HEK293 (cell line): ENCODE measurements around the gene TSPAN2.

Source experiments
- CTCF ChIA-PET: fragments of 350-600 bp; formaldehyde crosslinking; extraction: SDS; loops from one replicate; lab custom pipeline; 2021; ENCODE audit warnings: antibody characterized with exemption; lab: Yijun Ruan, JAX
- POLR2A ChIA-PET: fragments of 300-600 bp; formaldehyde crosslinking; extraction: SDS; loops from one replicate; lab custom pipeline; 2020; ENCODE audit warnings: antibody characterized with exemption, inconsistent platforms; lab: Yijun Ruan, JAX
- H3K27ac ChIP-seq: fragments of 200-500 bp; sonication (Bioruptor generic); 2 replicates; pipeline ENCODE4 v1.5.1; 2014; ENCODE audit warnings: low read depth, low read length, control low read depth, inconsistent platforms; ENCODE audit errors: extremely low read depth
- H3K36me3 ChIP-seq, 2 experiments: fragments of 200-500 bp in 1 of 2; sonication (Bioruptor generic) in 1 of 2; 1 replicate in 1 of 2; 2 replicates in 1 of 2; pipeline ENCODE4 v1.5.1; 2014 to 2017; ENCODE audit warnings: inconsistent platforms in 2 of 2, low read length in 2 of 2; ENCODE audit not compliant: control insufficient read depth in 2 of 2, insufficient read depth in 1 of 2
- H3K4me1 ChIP-seq: fragments of 200-500 bp; sonication (Bioruptor generic); 2 replicates; pipeline ENCODE4 v1.5.1; 2014; ENCODE audit warnings: mild to moderate bottlenecking, low read length, inconsistent platforms; ENCODE audit not compliant: control insufficient read depth, insufficient read depth
- H3K4me3 ChIP-seq: 2 replicates; pipeline ENCODE4 v1.5.1; 2011; ENCODE audit warnings: low read depth, mild to moderate bottlenecking, control low read depth, low read length, moderate library complexity
- H3K9me3 ChIP-seq: fragments of 200-500 bp; sonication (Bioruptor generic); 2 replicates; pipeline ENCODE4 v1.5.1; 2014; ENCODE audit warnings: low read depth, low read length, inconsistent platforms; ENCODE audit not compliant: control insufficient read depth, insufficient read depth
- ATF2 ChIP-seq: fragments of 450-650 bp; formaldehyde crosslinking; IDR thresholded peaks from 2 replicates; pipeline ENCODE4 v1.5.1; 2016; ENCODE audit warnings: missing biosample characterization, missing genetic modification characterization, low read depth
- GLIS2 ChIP-seq: fragments of 450-650 bp; formaldehyde crosslinking; IDR thresholded peaks from 2 replicates; pipeline ENCODE4 v1.5.1; 2016; ENCODE audit warnings: missing biosample characterization, missing genetic modification characterization
- KLF16 ChIP-seq: fragments of 450-650 bp; formaldehyde crosslinking; IDR thresholded peaks from 2 replicates; pipeline ENCODE4 v1.5.1; 2017; ENCODE audit warnings: missing biosample characterization, missing genetic modification characterization
- KLF9 ChIP-seq: fragments of 450-650 bp; formaldehyde crosslinking; IDR thresholded peaks from 2 replicates; pipeline ENCODE4 v1.5.1; 2016; ENCODE audit warnings: missing biosample characterization, missing genetic modification characterization, low read depth
- MYNN ChIP-seq: fragments of 450-650 bp; formaldehyde crosslinking; IDR thresholded peaks from 2 replicates; pipeline ENCODE4 v1.5.1; 2016; ENCODE audit warnings: missing biosample characterization, missing genetic modification characterization, borderline replicate concordance
- SETDB1 ChIP-seq: IDR thresholded peaks from one replicate; pipeline ENCODE4 v1.6.1; 2017; ENCODE audit warnings: mild to moderate bottlenecking, low read length, moderate library complexity, mixed read lengths; ENCODE audit not compliant: insufficient read length
- ZBTB21 ChIP-seq: fragments of 450-650 bp; formaldehyde crosslinking; IDR thresholded peaks from 2 replicates; pipeline ENCODE4 v1.5.1; 2017; ENCODE audit warnings: missing biosample characterization, missing genetic modification characterization
- ZFHX2 ChIP-seq: fragments of 450-650 bp; formaldehyde crosslinking; conservative IDR thresholded peaks from 2 replicates; pipeline ENCODE4 v1.5.1; 2016; ENCODE audit warnings: missing biosample characterization, missing genetic modification characterization
- ZNF341 ChIP-seq: fragments of 450-650 bp; formaldehyde crosslinking; IDR thresholded peaks from 2 replicates; pipeline ENCODE4; 2016; ENCODE audit warnings: low read depth, missing biosample characterization, missing genetic modification characterization
- ZNF76 ChIP-seq: fragments of 450-650 bp; formaldehyde crosslinking; IDR thresholded peaks from 2 replicates; pipeline ENCODE4; 2016; ENCODE audit warnings: low read depth, missing biosample characterization, missing genetic modification characterization, borderline replicate concordance
- TF ChIP-seq, protein P1 (sequence below): fragments of 450-650 bp; formaldehyde crosslinking; optimal IDR thresholded peaks from 2 replicates; pipeline ENCODE3; 2016; ENCODE audit warnings: missing biosample characterization, mild to moderate bottlenecking, missing genetic modification characterization
- TF ChIP-seq, protein P2 (sequence below): fragments of 450-650 bp; formaldehyde crosslinking; IDR thresholded peaks from 2 replicates; pipeline ENCODE4 v1.5.1; 2016; ENCODE audit warnings: missing biosample characterization, missing genetic modification characterization
- TF ChIP-seq, protein P3 (sequence below): fragments of 450-650 bp; formaldehyde crosslinking; IDR thresholded peaks from 2 replicates; pipeline ENCODE4 v1.5.1; 2016; ENCODE audit warnings: missing biosample characterization, missing genetic modification characterization

TSPAN2 gene

DNA sequence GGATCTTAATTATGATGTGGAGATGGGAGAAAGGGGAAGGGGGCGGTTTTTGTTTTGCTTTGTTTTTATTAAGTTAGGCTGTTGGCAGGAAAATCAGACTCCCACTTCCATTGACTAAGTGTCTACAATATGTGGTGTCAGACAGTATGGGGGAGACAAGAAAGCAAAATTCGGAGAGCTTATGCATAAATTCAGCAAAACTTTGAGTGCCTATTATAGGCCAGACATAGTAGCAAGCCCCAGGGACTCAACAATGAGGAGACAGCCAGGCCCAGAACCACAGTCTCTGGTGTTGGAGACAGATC, 835 bp upstream of the TSPAN2 start (continued):
- TF ChIP-seq, protein P1, sequence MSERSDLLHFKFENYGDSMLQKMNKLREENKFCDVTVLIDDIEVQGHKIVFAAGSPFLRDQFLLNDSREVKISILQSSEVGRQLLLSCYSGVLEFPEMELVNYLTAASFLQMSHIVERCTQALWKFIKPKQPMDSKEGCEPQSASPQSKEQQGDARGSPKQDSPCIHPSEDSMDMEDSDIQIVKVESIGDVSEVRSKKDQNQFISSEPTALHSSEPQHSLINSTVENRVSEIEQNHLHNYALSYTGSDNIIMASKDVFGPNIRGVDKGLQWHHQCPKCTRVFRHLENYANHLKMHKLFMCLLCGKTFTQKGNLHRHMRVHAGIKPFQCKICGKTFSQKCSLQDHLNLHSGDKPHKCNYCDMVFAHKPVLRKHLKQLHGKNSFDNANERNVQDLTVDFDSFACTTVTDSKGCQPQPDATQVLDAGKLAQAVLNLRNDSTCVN (tag by site-specific recombination), result no peak
- TF ChIP-seq SETDB1, result no peak

GRCh38 chr1:115088871-115089419, 358 bp downstream of the TSPAN2 start:
- H3K27ac ChIP-seq, result no peak overlapping the region
- TF ChIP-seq, protein P2, sequence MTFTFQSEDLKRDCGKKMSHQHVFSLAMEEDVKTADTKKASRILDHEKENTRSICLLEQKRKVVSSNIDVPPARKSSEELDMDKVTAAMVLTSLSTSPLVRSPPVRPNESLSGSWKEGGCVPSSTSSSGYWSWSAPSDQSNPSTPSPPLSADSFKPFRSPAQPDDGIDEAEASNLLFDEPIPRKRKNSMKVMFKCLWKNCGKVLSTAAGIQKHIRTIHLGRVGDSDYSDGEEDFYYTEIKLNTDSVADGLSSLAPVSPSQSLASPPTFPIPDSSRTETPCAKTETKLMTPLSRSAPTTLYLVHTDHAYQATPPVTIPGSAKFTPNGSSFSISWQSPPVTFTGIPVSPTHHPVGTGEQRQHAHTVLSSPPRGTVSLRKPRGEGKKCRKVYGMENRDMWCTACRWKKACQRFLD, result no peak
- TF ChIP-seq ZBTB21 (tag by site-specific recombination), result no peak
- TF ChIP-seq GLIS2 (tag by site-specific recombination), result peak; percentile 8; the same call in 1 of the 2 replicates
- no peak for TF ChIP-seq ZFHX2 (tag by site-specific recombination)
- TF ChIP-seq MYNN (tag by site-specific recombination), result no peak
- no peak for TF ChIP-seq ZNF341 (tag by site-specific recombination)
- TF ChIP-seq ZNF76 (tag by site-specific recombination), result no peak
- TF ChIP-seq ATF2 (tag by site-specific recombination), result no peak
- TF ChIP-seq KLF16, result no peak
- TF ChIP-seq, protein P1 (tag by site-specific recombination), result peak; percentile 49
- TF ChIP-seq, protein P3, sequence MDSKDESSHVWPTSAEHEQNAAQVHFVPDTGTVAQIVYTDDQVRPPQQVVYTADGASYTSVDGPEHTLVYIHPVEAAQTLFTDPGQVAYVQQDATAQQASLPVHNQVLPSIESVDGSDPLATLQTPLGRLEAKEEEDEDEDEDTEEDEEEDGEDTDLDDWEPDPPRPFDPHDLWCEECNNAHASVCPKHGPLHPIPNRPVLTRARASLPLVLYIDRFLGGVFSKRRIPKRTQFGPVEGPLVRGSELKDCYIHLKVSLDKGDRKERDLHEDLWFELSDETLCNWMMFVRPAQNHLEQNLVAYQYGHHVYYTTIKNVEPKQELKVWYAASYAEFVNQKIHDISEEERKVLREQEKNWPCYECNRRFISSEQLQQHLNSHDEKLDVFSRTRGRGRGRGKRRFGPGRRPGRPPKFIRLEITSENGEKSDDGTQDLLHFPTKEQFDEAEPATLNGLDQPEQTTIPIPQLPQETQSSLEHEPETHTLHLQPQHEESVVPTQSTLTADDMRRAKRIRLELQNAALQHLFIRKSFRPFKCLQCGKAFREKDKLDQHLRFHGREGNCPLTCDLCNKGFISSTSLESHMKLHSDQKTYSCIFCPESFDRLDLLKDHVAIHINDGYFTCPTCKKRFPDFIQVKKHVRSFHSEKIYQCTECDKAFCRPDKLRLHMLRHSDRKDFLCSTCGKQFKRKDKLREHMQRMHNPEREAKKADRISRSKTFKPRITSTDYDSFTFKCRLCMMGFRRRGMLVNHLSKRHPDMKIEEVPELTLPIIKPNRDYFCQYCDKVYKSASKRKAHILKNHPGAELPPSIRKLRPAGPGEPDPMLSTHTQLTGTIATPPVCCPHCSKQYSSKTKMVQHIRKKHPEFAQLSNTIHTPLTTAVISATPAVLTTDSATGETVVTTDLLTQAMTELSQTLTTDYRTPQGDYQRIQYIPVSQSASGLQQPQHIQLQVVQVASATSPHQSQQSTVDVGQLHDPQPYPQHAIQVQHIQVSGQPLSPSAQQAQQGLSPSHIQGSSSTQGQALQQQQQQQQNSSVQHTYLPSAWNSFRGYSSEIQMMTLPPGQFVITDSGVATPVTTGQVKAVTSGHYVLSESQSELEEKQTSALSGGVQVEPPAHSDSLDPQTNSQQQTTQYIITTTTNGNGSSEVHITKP (tag by site-specific recombination), result 0 out of 2 replicates have a peak, but pooled peaks have one; percentile 8
- TF ChIP-seq KLF9, result peak; percentile 17; the same call in 1 of the 2 replicates
- TF ChIP-seq, all 188 proteins: peak for 4
- H3K4me1 ChIP-seq, result peaks cover 5% of the 10 kb centered on the region; the same call in 1 of the 2 replicates
- H3K4me3 ChIP-seq, result peak overlapping the region; percentile 65
- ChIA-PET POLR2A (interaction anchor here (1.2 kb wide), 1 partner anchor 212 kb away, joined by 3 read pairs; no protein-coding TSS in a partner anchor), CTCF (interaction anchor here (0.6 to 3.3 kb wide), 5 partner anchors 9 to 410 kb away, joined by 3 to 15 read pairs (median 6); no protein-coding TSS in a partner anchor)
- H3K36me3 ChIP-seq, result no peaks in the 10 kb centered on the region
- no peaks in the 10 kb centered on the region for H3K9me3 ChIP-seq
